Caco-2 (cell line): ENCODE measurements around the gene RNASE7. TPM values are rescaled to one million over a fixed set of nuclear protein-coding genes. Genes with fewer than 3 reads are reported as not detected.

Source experiments
- BruUV-seq: library from RNA; stranded (reverse); fragments of 400-500 nt; replicated peaks from 2 replicates; lab custom pipeline; 2021; lab: Mats Ljungman, UMichigan
- CTCF ChIA-PET: fragments of 300-600 bp; sonication (Branson Sonifier 250); formaldehyde crosslinking; loops from one replicate; lab custom pipeline; 2022; ENCODE audit warnings: antibody characterized with exemption; lab: Charles Lee
- POLR2A ChIA-PET: fragments of 300-600 bp; sonication (Branson Sonifier 250); formaldehyde crosslinking; loops from one replicate; lab custom pipeline; 2022; ENCODE audit warnings: antibody characterized with exemption; lab: Charles Lee
- DNase-seq, 2 experiments: peaks; one replicate each; pipeline versions ENCODE4 v3.0.0 to v3.0.0-alpha.2; 2020 to 2022
- H3K27me3 ChIP-seq: replicated peaks from 2 replicates; pipeline ENCODE4 v1.6.0; 2011; ENCODE audit warnings: low read length; ENCODE audit not compliant: control insufficient read depth, insufficient read depth
- H3K36me3 ChIP-seq: 2 replicates; pipeline ENCODE4 v1.5.1; 2011; ENCODE audit warnings: low read length; ENCODE audit not compliant: control insufficient read depth, insufficient read depth
- H3K4me1 ChIP-seq: fragments of 250-450 bp; sonication (Bioruptor Pico); 2 replicates; pipeline ENCODE4 v1.5.1; 2020; ENCODE audit warnings: mild to moderate bottlenecking
- H3K4me3 ChIP-seq: 2 replicates; pipeline ENCODE4 v1.5.1; 2011; ENCODE audit warnings: low read depth, mild to moderate bottlenecking, control low read depth, low read length
- H3K9me3 ChIP-seq: fragments of 250-450 bp; sonication (Bioruptor Pico); 2 replicates; pipeline ENCODE4 v1.5.1; 2020; ENCODE audit warnings: mild to moderate bottlenecking, moderate library complexity
- H3K27ac Mint-ChIP-seq: one replicate; pipeline ENCODE4 v1.8.0; 2022; ENCODE audit warnings: mixed read lengths; ENCODE audit not compliant: unreplicated experiment
- H3K27me3 Mint-ChIP-seq: one replicate; pipeline ENCODE4 v1.8.0; 2022; ENCODE audit warnings: mixed read lengths; ENCODE audit not compliant: insufficient read depth, unreplicated experiment
- H3K36me3 Mint-ChIP-seq: one replicate; pipeline ENCODE4 v1.8.0; 2022; ENCODE audit warnings: mild to moderate bottlenecking, mixed read lengths; ENCODE audit not compliant: insufficient read depth, unreplicated experiment
- H3K4me1 Mint-ChIP-seq: one replicate; pipeline ENCODE4 v1.8.0; 2022; ENCODE audit warnings: low read depth, mixed read lengths; ENCODE audit not compliant: unreplicated experiment
- H3K4me3 Mint-ChIP-seq: one replicate; pipeline ENCODE4 v1.8.0; 2022; ENCODE audit warnings: mild to moderate bottlenecking, moderate library complexity, mixed read lengths; ENCODE audit not compliant: unreplicated experiment
- H3K9me3 Mint-ChIP-seq: one replicate; pipeline ENCODE4 v1.8.0; 2022; ENCODE audit warnings: mixed read lengths; ENCODE audit not compliant: unreplicated experiment
- CTCF ChIP-seq, 2 experiments: fragments of 200-600 bp in 1 of 2; IDR thresholded peaks; 1 replicate in 1 of 2; 2 replicates in 1 of 2; pipeline versions ENCODE4 v1.5.1 to v1.8.0; 2011 to 2022; ENCODE audit warnings: antibody characterized with exemption in 1 of 2, control low read depth in 1 of 2, inconsistent platforms in 1 of 2, low read depth in 1 of 2, low read length in 1 of 2, mild to moderate bottlenecking in 1 of 2, moderate library complexity in 1 of 2; ENCODE audit not compliant: insufficient read depth in 1 of 2, severe bottlenecking in 1 of 2, unreplicated experiment in 1 of 2
- intact Hi-C: fragments of 100-400 bp; cut with micrococcal nuclease; formaldehyde crosslinking; loops from one replicate; pipeline ENCODE4 v1.10.0; 2022; ENCODE audit not compliant: unreplicated experiment
- total RNA-seq: library from RNA; stranded (reverse); gene quantifications from 2 replicates; pipeline ENCODE4 v1.2.3, GENCODE V29; 2022

Gene RNASE7
- total RNA-seq, 1 experiment from 2014 or later: not detected

- DNase-seq: no peak
- Histone ChIP-seq H3K9me3 (no peaks in the 10 kb centered on the region), H3K36me3 (no peaks in the 10 kb centered on the region), H3K4me1 (peaks cover 5% of the 10 kb centered on the region; the same call in 1 of the 2 replicates), H3K4me3 (no peak overlapping the region), H3K27me3 (no peaks in the 10 kb centered on the region)
- BruUV-seq: no TSS peak
- Mint-ChIP-seq H3K27ac (no peak overlapping the region), H3K4me3 (no peak overlapping the region), H3K4me1 (peaks cover 18% of the 10 kb centered on the region), H3K27me3 (no peaks in the 10 kb centered on the region), H3K9me3 (no peaks in the 10 kb centered on the region), H3K36me3 (peaks cover 7% of the 10 kb centered on the region)
- ChIA-PET CTCF (no interaction called here), POLR2A (no interaction called here)
- no peak for TF ChIP-seq CTCF (IDR thresholded peaks at IDR 0.05; ENCODE audit: insufficient read depth in 1 of 2, low read depth in 1 of 2, low read length in 1 of 2, severe bottlenecking in 1 of 2, unreplicated experiment in 1 of 2)
- intact Hi-C loops: loop anchor here (5.0 kb wide), 1 partner anchor 39 kb away; the partner anchor contains the start of gene RNASE8
Measured at GRCh38 chr14:21018781-21019180, 23.4 kb upstream of the RNASE7 start.

- no TSS peak for BruUV-seq
- intact Hi-C loops: loop anchor here (5.0 kb wide), 1 partner anchor 38 kb away; the partner anchor contains the start of gene RNASE8
- Mint-ChIP-seq H3K9me3 (no peaks in the 10 kb centered on the region), H3K4me1 (peaks cover 18% of the 10 kb centered on the region), H3K4me3 (no peak overlapping the region), H3K27ac (no peak overlapping the region), H3K27me3 (no peaks in the 10 kb centered on the region), H3K36me3 (peaks cover 7% of the 10 kb centered on the region)
- Histone ChIP-seq H3K4me3 (no peak overlapping the region), H3K9me3 (no peaks in the 10 kb centered on the region), H3K4me1 (peaks cover 6% of the 10 kb centered on the region; the same call in 1 of the 2 replicates), H3K36me3 (no peaks in the 10 kb centered on the region), H3K27me3 (no peaks in the 10 kb centered on the region)
- TF ChIP-seq CTCF (IDR thresholded peaks at IDR 0.05; ENCODE audit: insufficient read depth in 1 of 2, low read depth in 1 of 2, low read length in 1 of 2, severe bottlenecking in 1 of 2, unreplicated experiment in 1 of 2): no peak
- ChIA-PET CTCF (no interaction called here), POLR2A (no interaction called here)
- no peak for DNase-seq
Measured at GRCh38 chr14:21019366-21019765, 22.8 kb upstream of the RNASE7 start.

GRCh38 chr14:21020977-21021545, 21.1 kb upstream of the RNASE7 start:
- ChIA-PET CTCF (no interaction called here), POLR2A (no interaction called here)
- no peaks in the 10 kb centered on the region for H3K9me3 ChIP-seq
- intact Hi-C loops: no loop called here
- H3K36me3 ChIP-seq: no peaks in the 10 kb centered on the region
- no peak for DNase-seq
- Mint-ChIP-seq H3K4me1 (peaks cover 11% of the 10 kb centered on the region), H3K36me3 (peaks cover 7% of the 10 kb centered on the region), H3K9me3 (no peaks in the 10 kb centered on the region), H3K27me3 (no peaks in the 10 kb centered on the region), H3K27ac (no peak overlapping the region), H3K4me3 (no peak overlapping the region)
- no peaks in the 10 kb centered on the region for H3K27me3 ChIP-seq
- BruUV-seq: no TSS peak
- H3K4me1 ChIP-seq: peaks cover 9% of the 10 kb centered on the region; the same call in 1 of the 2 replicates
- no peak overlapping the region for H3K4me3 ChIP-seq
- no peak for TF ChIP-seq CTCF (IDR thresholded peaks at IDR 0.05; ENCODE audit: insufficient read depth in 1 of 2, low read depth in 1 of 2, low read length in 1 of 2, severe bottlenecking in 1 of 2, unreplicated experiment in 1 of 2)
